ENCODE measurements around the gene HIVEP3.

GRCh38 chr1:41671116-41671755, 247.5 kb downstream of the HIVEP3 start:
- TF ChIP-seq POLR2A (IDR thresholded peaks at IDR 0.05) (no peak), CTCF (IDR thresholded peaks at IDR 0.05) (no peak)

Data from right lobe of liver (tissue), 4 donors.